B cell (primary cell): ENCODE data around the gene RPTOR. TPM values are rescaled to one million over a fixed set of nuclear protein-coding genes. Genes with fewer than 3 reads are reported as not detected.

Experiments used
- ATAC-seq: fragments of 200-7000 bp; cut with Tn5 transposase; one replicate; pipeline ENCODE4 v1.10.0; 2021; ENCODE audit warnings: low read depth, mild to moderate bottlenecking, moderate number of reproducible peaks, moderate library complexity
- CTCF ChIA-PET: fragments of 350-600 bp; sonication (Branson Sonifier 250); formaldehyde crosslinking; loops from one replicate; lab custom pipeline; 2021; ENCODE audit warnings: antibody characterized with exemption, inconsistent platforms; lab: Charles Lee
- POLR2A ChIA-PET: fragments of 350-600 bp; sonication (Branson Sonifier 250); formaldehyde crosslinking; loops from one replicate; lab custom pipeline; 2021; ENCODE audit warnings: antibody characterized with exemption; lab: Charles Lee
- DNase-seq: peaks from one replicate; pipeline ENCODE4 v3.0.0; 2013
- H2AFZ ChIP-seq: 2 replicates; pipeline ENCODE4 v1.6.1; 2012; ENCODE audit warnings: mild to moderate bottlenecking, low read depth, low read length; ENCODE audit not compliant: insufficient read depth, poor library complexity, severe bottlenecking
- H3K27ac ChIP-seq, 2 donors: 1 replicate in 1 of 2; 2 replicates in 1 of 2; pipeline ENCODE4 v1.5.1; 2012 to 2013; ENCODE audit warnings: low read length in 2 of 2, mild to moderate bottlenecking in 2 of 2, moderate library complexity in 1 of 2
- H3K27me3 ChIP-seq, 4 experiments: fragments of 200-600 bp in 1 of 4; sonication (generic) in 1 of 4; replicated peaks in 1 of 4; 1 replicate in 2 of 4; 2 replicates in 2 of 4; pipeline versions ENCODE4 v1.6.1 to v1.7.0; 2013 to 2016; ENCODE audit warnings: low read length in 3 of 4, mild to moderate bottlenecking in 2 of 4, mixed read lengths in 1 of 4, moderate library complexity in 1 of 4; ENCODE audit not compliant: insufficient read depth in 4 of 4, control insufficient read depth in 3 of 4; ENCODE audit errors: control extremely low read depth in 1 of 4
- H3K36me3 ChIP-seq, 2 experiments: replicated peaks in 1 of 2; 1 replicate in 1 of 2; 2 replicates in 1 of 2; pipeline versions ENCODE4 v1.6.1 to v1.7.1; 2013; ENCODE audit warnings: low read length in 1 of 2; ENCODE audit not compliant: insufficient read depth in 2 of 2, control insufficient read depth in 1 of 2; ENCODE audit errors: control extremely low read depth in 1 of 2, extremely low read depth in 1 of 2
- H3K4me1 ChIP-seq, 2 donors: fragments of 200-600 bp in 1 of 2; sonication (generic) in 1 of 2; 1 replicate in 1 of 2; 2 replicates in 1 of 2; pipeline versions ENCODE4 v1.5.1 to v1.6.1; 2013 to 2017; ENCODE audit warnings: low read length in 2 of 2; ENCODE audit not compliant: control insufficient read depth in 2 of 2, insufficient read depth in 2 of 2
- H3K4me2 ChIP-seq: replicated peaks from 2 replicates; pipeline ENCODE3; 2012; ENCODE audit warnings: mild to moderate bottlenecking, low read depth, low read length; ENCODE audit not compliant: poor library complexity, severe bottlenecking
- H3K4me3 ChIP-seq, 5 experiments: fragments of 200-600 bp in 1 of 5; sonication (generic) in 1 of 5; 1 replicate in 3 of 5; 2 replicates in 2 of 5; pipeline versions ENCODE4 v1.5.1 to v1.7.0; 2011 to 2016; ENCODE audit warnings: low read length in 4 of 5, mild to moderate bottlenecking in 4 of 5, low read depth in 2 of 5, control low read depth in 1 of 5, moderate library complexity in 1 of 5; ENCODE audit not compliant: insufficient read depth in 1 of 5; ENCODE audit errors: control extremely low read depth in 1 of 5, extremely low read depth in 1 of 5
- H3K79me2 ChIP-seq: fragments of 200-600 bp; sonication (generic); one replicate; pipeline ENCODE4 v1.6.0; 2016; ENCODE audit warnings: low read length; ENCODE audit not compliant: control insufficient read depth, insufficient read depth
- H3K9ac ChIP-seq: fragments of 200-600 bp; sonication (generic); 2 replicates; pipeline ENCODE4 v1.6.1; 2017; ENCODE audit warnings: mild to moderate bottlenecking, low read length, moderate library complexity
- H3K9me3 ChIP-seq, 3 donors: one replicate each; pipeline versions ENCODE4 v1.6.1 to v1.7.1; 2013; ENCODE audit warnings: low read length in 2 of 3; ENCODE audit not compliant: control insufficient read depth in 2 of 3, insufficient read depth in 1 of 3; ENCODE audit errors: control extremely low read depth in 1 of 3
- H4K20me1 ChIP-seq: 2 replicates; pipeline ENCODE4 v1.6.0; 2012; ENCODE audit warnings: mild to moderate bottlenecking, low read length; ENCODE audit not compliant: insufficient read depth, control insufficient read depth, poor library complexity, severe bottlenecking
- H3K27ac Mint-ChIP-seq: one replicate; pipeline ENCODE4 v1.8.0; 2021; ENCODE audit warnings: mixed read lengths
- H3K27me3 Mint-ChIP-seq: one replicate; pipeline ENCODE4 v1.8.0; 2021; ENCODE audit warnings: mixed read lengths
- H3K4me1 Mint-ChIP-seq: one replicate; pipeline ENCODE4 v1.8.0; 2021; ENCODE audit warnings: mixed read lengths
- H3K4me3 Mint-ChIP-seq: one replicate; pipeline ENCODE4 v1.8.0; 2021; ENCODE audit warnings: mixed read lengths
- H3K9me3 Mint-ChIP-seq: one replicate; pipeline ENCODE4 v1.8.0; 2022; ENCODE audit warnings: mixed read lengths; ENCODE audit not compliant: insufficient read depth
- EZH2 ChIP-seq: IDR thresholded peaks from 2 replicates; pipeline ENCODE4 v1.6.1; 2012; ENCODE audit warnings: borderline replicate concordance, low read depth, mild to moderate bottlenecking, moderate library complexity, low read length; ENCODE audit not compliant: insufficient read depth, poor library complexity, severe bottlenecking
- WGBS: methylation state at CpG from one replicate; pipeline ENCODE4 v1.1.5; 2013; ENCODE audit warnings: missing lambda C conversion rate; ENCODE audit not compliant: insufficient coverage; 5-methylcytosine and 5-hydroxymethylcytosine counted together
- intact Hi-C: fragments of 100-400 bp; cut with micrococcal nuclease; formaldehyde crosslinking; loops from one replicate; pipeline ENCODE4 v1.10.0; 2022
- polyA plus RNA-seq: library from polyadenylated mRNA; depleted of rRNA; stranded (reverse); fragments of >200 nt; gene quantifications from 2 replicates; pipeline ENCODE4 v1.2.3, GENCODE V29; 2012
- total RNA-seq, 2 donors: library from RNA; stranded (reverse); fragments of 120-200 nt in 1 of 2; gene quantifications; 1 replicate in 1 of 2; 2 replicates in 1 of 2; pipeline versions ENCODE4 v1.2.3 to v1.2.4, GENCODE V29; 2013 to 2022
- TF ChIP-seq, protein P1 (sequence below): fragments of 200-600 bp; IDR thresholded peaks from one replicate; pipeline ENCODE4 v1.8.0; 2022; ENCODE audit warnings: antibody characterized with exemption, mild to moderate bottlenecking

RPTOR gene
- total and polyA plus RNA-seq, 2 donors (not counting 1 experiment from before 2014, with no cell fraction given), result 13.4 to 58.8 TPM

GRCh38 chr17:80947200-80947940 is 402.7 kb downstream of the RPTOR start:
- TF ChIP-seq EZH2, result no peak
- TF ChIP-seq, protein P1, sequence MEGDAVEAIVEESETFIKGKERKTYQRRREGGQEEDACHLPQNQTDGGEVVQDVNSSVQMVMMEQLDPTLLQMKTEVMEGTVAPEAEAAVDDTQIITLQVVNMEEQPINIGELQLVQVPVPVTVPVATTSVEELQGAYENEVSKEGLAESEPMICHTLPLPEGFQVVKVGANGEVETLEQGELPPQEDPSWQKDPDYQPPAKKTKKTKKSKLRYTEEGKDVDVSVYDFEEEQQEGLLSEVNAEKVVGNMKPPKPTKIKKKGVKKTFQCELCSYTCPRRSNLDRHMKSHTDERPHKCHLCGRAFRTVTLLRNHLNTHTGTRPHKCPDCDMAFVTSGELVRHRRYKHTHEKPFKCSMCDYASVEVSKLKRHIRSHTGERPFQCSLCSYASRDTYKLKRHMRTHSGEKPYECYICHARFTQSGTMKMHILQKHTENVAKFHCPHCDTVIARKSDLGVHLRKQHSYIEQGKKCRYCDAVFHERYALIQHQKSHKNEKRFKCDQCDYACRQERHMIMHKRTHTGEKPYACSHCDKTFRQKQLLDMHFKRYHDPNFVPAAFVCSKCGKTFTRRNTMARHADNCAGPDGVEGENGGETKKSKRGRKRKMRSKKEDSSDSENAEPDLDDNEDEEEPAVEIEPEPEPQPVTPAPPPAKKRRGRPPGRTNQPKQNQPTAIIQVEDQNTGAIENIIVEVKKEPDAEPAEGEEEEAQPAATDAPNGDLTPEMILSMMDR, result no peak
- Mint-ChIP-seq H3K4me3 (no peak overlapping the region), H3K4me1 (peaks cover 9% of the 10 kb centered on the region), H3K27me3 (no peaks in the 10 kb centered on the region), H3K9me3 (no peaks in the 10 kb centered on the region), H3K27ac (no peak overlapping the region)
- no peak overlapping the region for H2AFZ ChIP-seq
- H3K4me3 ChIP-seq, result no peak overlapping the region
- POLR2A ChIA-PET, result no interaction called here
- no peaks in the 10 kb centered on the region for H3K79me2 ChIP-seq
- no peak overlapping the region for H3K27ac ChIP-seq
- H3K4me1 ChIP-seq, result peaks cover 13 to 17% of the 10 kb centered on the region in 2 donors
- peaks cover 0 to 7% (median 0%) of the 10 kb centered on the region in 3 donors for H3K9me3 ChIP-seq
- WGBS, result 92% methylated on average over 18 of the region's 21 CpGs
- no peak overlapping the region for H3K9ac ChIP-seq
- peaks cover 0 to 30% of the 10 kb centered on the region in 2 experiments for H3K36me3 ChIP-seq
- CTCF ChIA-PET, result no interaction called here
- intact Hi-C loops, result no loop called here
- no peaks in the 10 kb centered on the region for H3K27me3 ChIP-seq
- H3K4me2 ChIP-seq, result no peak overlapping the region
- no peak for ATAC-seq
- DNase-seq, result no peak
- H4K20me1 ChIP-seq, result no peaks in the 10 kb centered on the region
